GM19023 (cell line): Measurements from ENCODE around the gene LGR6.
"Not testable (repeated sequence)": the region's sequence is repeated elsewhere in the genome, so short reads cannot be mapped to it uniquely, and the experiment has no call there.

Experiments used
- ATAC-seq: cut with Tn5 transposase; IDR thresholded peaks from one replicate; pipeline ENCODE4 v1.9.1; 2021; ENCODE audit warnings: mild to moderate bottlenecking, moderate library complexity; ENCODE audit not compliant: unreplicated experiment

The LGR6 gene

DNA sequence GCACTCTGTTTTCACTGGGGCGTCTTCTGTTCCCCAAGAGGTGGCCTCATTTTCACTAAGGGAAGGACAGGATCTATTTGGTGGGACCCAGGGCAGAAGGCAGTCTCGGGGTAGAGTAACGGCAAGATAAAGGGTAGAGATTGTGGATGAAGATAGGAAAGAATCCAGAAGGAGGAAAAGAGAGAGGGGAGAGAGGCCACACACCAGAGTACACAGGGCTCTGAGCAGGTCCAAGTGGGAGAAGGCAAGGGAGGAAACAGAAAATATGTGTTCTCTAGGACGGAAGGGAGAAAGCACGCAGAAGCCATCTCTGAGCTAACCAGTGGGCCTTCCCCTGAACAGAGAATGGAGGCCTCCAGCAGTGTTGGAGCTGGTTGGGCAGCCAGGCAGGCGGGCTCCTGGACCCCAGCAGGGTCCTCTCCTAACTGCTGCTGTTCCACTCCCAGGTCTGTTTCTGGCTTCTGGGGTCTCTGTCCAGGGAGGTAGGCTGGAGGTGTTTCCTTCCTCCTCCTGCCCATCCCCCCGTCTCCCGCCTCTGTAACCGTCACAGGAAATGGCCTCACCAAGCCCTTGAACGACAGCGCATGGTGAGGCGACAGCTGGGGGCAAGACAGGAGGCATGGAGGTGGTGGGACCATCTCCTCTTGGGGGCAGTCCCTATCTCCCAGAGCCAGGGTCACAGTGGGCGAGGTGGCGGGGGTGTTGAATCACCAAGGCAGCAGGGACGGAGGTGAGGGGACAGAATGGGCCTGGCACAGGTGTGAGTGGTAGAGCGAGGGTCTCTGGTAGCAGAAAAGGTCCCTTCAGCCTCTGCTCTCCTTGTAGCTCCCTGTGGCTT is 33.8 kb upstream of the LGR6 start:
- ATAC-seq, result peak; percentile 19

DNA sequence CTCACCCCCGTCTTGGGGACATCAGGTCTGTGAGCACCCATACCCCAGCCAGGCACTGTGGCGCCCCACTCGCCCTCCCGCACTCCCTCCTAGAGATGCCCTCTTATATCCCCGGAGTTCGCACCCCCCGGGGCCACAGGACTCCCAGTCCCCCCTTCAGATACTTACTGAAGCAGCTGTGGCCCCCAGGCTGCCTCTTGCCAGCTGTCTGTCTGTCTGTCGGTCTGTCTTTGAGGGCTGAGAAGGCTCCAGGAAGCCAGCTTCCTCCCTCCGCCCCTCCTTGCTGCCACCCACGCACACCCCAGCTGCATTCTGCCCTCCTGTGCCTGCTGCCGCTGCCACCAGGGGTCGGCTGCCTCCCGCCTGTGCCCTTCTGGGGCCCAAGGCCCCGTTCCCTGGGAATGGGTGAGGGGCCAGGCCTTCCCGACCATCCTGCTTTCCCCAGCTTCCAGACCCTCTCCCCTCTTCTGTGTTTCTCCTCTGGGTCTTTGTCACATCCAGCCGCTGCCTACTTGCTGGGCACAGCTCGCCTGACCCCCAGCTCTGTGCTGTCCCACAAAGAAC is 33.1 kb upstream of the LGR6 start, which contains the start of gene PTPN7:
Gene PTPN7 (minus strand): TSS at position 226 of the 564 bp plus-strand sequence. CDS start 1,200 bp downstream, outside the sequence.
- ATAC-seq, result peak; percentile 33

DNA sequence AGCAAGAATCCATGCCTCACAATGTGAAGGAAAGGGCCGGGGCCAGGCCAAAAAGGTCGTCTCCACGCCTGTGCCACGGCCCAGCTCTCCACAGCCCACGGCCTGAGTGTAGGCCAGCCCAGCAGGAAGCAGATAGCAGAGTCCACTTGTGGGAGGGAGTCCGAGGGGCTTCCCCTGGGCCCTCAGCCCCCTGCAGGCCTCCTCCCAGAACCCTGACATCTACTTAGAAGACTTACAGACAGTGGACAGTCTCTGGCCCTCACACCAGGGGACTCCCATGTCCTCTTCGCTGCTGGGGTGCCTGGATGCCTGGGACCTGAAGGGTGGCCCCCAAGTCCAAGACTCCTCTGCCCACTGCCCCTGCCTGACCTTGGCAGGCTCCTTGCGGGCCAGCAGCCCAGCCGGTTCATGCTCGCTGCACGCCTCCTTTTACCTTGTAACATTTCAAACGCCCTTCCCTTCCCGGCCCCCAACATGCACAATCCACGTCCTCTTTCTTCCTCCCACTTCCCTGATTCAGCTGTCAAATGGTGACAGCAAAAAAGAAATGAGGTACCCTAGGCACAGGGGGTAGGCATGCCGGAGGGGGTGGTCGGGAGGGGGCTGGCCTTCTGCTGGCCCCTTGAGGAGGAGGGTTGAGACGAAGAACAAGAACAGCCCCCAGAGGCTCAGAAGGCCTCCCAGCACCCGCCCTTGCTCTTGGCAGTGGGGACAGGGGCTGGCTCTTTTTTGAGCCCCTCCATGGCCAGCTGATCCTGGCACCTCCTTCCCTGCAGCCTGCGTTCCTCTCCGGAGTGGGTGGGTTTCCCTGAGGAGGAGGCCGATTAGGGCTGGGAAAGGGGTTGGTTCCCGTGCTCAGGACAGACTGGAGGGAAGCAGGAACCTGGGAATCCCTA is 32.2 kb upstream of the LGR6 start:
- no peak for ATAC-seq

DNA sequence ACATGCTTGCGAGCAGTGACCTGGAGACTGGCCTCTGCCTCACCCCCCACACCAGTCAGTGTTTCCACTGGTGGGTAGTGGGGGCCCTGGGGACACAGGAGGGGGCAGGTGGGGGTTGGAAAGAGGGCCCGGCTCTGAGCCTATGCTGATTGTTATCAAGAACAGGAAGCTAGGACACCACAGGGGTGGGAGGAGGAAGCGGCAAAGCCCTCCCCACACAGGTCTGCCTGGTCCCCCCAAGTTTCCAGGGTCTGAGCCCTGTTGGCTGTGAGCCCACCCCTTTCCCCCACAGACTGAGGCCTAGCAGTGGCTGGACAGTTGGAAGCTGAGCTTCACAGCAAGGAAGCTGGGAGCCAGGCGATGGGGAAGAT is 31.6 kb upstream of the LGR6 start:
- peak; percentile 30 for ATAC-seq

DNA sequence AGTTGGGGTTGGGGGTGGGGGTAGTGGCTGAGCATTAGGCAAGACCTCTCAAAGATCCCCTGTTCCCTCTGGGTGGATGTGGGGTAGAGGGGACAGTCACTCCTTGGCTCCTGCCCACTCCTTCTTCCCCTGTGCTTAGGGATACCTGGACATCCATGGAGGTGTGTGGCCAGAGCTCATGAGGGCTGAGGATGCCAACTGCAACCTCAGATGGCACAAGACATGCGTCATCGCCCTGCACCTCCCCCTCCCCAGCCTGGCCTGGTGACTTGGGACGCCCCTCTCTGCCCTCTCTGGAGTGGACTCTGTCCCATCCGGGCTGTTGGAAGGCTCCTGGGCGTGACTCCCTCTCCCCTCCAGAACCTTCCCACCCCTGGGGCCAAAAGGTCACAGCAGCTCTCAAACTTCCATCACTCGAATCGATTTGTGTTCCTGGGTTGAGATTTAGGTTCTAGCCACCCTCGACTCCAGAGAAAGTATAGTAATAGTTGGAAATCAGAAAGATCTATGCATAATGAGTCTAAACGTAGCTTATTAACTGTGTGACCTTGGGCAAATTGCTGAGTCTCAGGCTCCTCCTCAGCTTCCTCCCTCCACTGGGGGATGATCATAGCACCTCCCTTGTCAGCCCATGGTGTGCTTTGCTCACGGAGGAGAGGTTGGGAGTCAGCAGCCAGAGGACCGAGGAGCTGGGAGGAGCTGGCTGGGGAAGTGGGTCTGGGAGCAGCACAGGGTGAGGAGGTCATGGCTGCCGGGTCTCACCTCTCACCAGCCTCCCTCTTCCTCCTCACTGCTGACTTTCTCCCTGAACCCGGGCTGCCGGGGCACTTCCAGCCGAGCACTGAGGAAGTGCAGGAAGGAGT is 30.9 kb upstream of the LGR6 start:
- ATAC-seq, result no peak

DNA sequence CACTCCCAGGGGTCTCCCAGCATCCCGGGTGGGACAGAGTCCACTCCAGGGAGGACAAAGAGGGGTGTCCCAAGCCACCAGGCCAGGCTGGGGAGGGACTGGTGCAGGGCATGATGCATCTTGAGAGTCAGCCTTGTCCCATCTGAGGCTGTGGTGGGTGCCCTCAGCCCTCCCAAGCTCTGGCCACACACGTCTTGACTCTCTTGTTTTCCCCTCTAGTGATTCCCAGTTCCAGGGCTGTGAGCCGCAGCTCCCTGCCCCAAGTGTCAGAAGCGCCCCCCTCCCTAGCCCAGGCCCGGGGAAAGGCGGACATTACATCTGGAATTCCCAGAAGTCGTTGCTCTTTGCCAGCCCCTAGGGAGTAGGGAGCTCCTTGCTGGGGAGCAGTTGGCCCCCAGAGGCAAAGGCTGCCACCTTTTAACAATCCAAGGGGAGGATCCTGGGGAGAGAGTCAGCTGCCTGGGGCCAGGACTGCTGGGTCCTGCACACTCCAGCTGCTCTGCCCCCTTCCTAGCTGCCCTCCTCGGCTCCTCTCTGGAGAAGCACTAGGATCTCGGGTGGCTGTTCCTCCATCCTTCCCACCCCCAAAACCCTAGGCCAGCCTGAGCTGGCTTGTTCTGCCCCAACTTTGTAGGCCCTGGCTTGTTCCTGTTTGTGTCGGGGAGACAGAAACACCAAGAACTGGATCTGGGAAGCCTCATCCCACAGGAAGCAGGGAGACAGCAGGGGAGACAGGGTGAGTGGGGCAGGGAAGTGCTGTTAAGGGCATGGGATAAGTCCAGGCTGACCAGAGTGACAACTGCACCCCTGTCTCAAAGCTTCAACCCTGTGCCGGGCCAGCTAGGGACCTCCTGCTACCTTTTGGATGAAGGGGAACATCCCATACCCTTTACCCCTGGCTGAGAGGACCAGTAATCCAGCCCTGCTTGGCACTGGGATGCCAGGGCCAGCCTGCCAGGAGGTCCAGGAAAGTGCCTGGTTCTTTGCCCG is 30.0 kb upstream of the LGR6 start:
- no peak for ATAC-seq

DNA sequence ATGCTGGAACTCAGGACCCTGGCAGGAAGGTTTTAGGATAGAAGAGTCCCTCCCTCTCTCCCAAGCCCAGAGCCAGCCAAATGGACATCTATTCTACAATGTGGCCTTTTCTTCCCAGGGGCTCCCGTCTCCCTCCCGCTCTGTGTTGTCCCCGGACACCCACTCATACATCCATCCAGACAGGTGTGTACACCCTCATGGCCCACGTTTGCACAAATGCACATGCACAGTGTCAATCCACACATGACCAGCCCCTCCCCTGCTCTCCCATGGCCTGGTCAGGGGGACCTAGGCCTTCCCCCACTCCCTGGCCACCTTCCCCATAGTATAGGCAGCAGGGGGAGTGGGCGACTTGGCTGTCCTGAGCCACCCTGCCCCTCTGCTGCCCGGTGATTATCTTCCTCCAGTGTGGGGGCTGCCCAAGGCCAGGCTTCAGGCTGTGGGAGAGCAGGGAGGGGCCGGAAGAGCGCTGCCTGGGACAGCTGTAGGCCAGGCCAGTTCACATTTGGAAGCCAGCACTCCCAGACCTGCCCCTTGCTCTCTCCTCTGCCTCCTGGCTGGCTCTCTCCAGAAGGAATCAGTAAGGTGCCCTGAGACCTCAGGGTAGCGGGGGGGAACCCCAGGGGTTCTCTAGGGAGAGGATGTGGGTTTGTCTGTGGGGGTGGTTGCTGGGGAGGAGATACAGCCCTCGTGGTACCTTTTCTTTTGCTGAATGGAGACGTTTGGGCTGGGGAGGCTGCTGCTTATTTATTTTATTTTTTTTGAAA is 29.1 kb upstream of the LGR6 start:
- peak; percentile 50 for ATAC-seq

DNA sequence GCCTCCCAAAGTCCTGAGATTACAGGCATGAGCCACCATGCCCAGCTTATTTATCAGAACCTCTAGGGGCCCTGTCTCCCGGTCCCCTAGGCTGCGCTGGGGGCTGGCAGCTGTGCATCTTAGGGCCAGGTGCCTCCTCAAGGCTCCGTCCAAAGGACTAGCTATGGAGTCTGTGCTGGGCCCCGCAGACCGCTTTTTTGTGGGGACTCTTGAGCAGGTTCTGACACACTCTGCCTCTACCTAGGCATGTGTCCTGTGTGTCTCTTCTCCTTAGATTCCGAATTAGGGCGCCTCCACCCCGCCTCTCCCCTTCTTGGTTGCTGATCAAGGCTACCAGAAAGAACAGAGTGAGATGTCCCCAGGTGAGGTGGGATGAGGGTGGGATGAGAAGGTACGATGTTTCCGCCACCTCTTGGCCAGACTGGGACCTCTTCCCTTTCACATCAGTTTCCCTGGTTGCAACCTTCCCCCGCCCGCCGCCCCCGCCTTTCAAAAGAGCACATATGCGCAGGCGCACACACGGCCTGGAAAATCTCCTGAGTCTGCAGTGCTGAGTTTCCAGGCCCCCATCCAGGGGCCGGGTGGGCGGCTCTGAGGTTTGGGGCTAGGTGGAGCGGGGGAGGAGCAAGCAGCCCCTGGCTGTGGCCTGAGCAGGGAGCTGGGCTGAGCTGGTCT is 28.2 kb upstream of the LGR6 start:
- no peak for ATAC-seq

DNA sequence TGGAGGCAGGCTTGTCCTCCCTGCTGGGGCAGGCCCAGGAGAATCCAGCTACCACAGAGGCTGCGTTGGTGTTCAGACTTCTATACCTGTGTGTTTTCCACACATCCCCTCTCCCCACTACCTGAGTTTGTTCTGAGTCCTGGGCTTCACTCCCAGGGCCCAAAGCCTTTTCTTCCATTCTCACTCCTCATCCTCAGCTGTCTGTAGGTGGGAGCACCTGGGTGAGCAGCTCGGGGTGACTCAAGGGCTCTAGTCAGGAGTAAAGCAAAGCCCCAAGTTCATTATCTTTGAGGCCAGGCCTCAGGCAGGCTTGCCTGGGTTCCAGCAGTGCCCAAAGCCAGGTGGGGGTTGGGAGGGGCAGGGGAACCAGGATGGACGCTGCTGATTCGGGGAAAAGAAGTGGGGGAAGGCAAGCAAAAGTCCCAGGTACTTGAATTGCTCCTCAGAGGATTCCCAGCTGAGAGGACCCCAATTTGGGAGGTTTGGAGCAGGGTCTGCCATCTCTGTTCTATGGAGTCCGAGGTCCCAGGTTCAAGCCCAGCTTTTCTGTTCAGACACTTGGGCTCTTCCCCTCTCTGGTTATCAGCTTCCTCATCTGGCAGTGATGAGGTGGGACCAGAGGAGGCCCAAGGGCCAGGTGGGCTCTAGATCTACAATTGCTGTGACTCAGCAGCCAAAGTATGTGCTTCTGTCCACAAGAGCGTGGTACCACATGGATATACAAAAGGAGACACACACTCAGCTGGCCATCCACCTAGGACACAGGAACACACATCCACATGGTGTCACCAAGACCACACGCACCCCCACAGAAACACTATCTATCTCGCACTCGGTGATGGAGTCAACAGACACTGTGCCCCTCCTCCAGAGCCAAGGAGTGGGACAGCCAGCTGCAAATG is 27.4 kb upstream of the LGR6 start:
- no peak for ATAC-seq

GRCh38 chr1:202167054-202167453 is 26.5 kb upstream of the LGR6 start:
- not testable (repeated sequence) for ATAC-seq

DNA sequence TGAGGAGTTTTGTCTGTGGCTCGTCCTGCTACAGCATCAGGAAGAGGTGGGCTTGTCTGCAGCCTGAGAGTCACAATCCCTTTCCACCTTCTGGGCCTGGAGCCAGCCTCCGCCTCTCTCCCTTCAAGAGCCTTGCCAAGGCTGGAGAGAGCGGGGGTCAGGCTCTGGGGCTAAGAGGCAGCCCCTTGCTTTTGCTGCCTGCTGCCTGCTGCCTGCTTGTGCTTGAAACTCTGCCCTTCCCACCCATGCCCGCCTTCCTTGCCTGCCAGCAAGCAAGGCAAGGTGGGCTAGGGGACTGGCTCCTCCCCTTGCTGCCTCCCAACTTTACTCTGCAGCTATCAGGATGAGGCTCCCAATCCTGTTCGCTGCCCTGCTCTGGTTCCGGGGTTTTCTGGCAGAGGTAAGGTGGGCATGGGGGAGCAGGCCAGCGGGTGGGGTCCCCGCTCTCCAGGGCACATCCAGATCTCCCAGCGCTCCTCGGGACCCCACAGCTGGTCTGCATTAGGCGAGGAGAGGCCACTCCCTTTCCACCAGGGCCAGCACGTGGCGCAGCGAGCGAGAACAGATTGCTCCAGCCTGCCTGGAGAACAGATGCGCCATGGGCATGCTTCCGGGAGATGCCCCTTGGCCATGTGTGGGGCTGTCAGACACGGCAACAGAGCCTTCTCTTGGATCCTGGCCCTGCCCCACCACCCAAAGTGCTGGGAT is 25.7 kb upstream of the LGR6 start:
- no peak for ATAC-seq

DNA sequence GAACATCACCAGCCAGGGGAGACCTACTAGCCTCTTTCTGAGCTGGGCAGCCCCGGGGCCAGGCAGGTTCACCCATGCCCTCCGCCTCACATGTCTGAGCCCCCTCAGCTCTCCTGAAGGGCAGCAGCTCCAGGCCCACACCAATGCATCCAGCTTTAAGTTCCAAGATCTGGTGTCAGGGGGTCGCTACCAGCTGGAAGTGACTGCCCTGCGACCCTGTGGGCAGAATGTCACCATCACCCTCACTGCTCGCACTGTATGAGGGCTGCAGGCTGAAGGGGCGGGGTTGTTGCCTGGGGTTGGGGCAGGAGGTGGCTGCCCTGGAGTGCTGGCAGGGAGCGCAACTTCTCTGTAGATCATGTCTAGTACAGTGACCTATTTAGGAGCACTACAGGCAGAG is 24.7 kb upstream of the LGR6 start:
- no peak for ATAC-seq

- no peak for ATAC-seq
These were observed 22.9 kb upstream of the LGR6 start for GRCh38 chr1:202170726-202171125.

DNA sequence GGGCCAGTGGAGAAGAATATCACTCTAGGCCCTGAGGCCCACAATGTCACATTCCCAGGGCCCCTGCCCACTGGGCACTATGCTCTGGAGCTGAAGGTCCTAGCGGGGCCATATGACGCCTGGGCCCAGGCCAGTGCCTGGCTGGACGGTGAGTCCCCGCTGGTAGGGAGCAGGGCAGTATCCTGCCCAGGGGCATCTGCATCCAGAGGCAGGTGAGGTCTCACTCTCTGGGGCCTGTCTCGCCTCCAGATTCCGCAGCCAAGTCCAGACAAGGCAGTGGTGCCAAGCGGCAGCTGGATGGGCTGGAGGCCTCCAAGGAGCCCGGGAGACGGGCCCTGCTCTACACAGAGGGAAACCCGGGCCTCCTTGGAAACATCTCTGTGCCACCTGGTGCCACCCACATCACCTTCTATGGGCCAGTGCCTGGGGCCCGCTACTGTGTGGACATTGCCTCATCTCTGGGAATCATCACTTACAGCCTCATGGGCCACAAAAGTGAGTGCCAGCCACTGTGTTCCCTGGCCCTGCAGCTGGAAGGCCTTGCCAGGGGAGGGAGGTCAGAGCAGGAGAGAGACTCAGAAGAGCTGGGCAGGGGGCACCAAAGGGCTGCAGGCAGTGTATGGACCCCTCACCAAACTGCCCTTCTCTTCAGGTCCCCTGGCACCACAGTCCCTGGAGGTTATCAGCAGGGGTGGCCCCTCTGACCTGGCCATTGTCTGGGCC is 22.1 kb upstream of the LGR6 start:
- no peak for ATAC-seq

DNA sequence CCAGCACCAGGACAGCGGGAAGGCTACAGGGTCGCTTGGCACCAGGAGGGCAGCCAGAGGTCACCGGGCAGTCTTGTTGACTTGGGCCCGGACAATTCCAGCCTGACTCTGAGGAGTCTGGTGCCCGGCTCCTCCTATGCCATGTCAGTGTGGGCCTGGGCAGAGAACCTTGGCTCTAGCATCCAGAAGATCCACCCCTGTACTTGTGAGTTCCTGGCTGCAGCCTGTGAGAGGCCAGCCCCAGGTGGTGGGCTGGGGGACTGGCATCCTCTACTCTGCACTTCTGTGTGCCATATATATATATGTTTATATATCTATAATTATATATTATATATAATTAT is 21.6 kb upstream of the LGR6 start:
- no peak for ATAC-seq

DNA sequence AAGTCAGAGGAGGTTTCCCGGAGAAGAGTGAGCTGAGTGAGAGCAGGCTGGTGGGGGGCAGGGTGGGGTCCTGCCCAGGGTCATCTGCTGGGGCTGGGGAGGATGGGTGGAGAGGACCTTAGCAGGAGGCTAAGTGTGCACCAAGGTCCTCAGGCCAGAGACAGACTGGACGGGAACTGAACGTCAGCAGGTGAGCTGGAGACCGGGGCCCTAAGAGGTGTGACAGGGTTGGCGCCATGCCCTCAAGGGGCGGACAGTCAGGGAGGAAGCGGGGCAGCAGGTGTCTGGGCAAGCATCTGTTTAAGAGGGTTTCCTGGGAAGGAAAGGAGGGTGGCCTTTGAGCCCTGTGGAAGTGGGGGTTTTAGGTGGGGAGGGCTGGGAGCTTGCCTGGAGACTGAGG is 19.6 kb upstream of the LGR6 start:
- ATAC-seq, result no peak
